CD14-positive monocyte (primary cell): Measurements from ENCODE around the gene MRPS27. TPM values are rescaled to one million over a fixed set of nuclear protein-coding genes. Genes with fewer than 3 reads are reported as not detected.

Source experiments
- DNase-seq, 3 donors: peaks; one replicate each; pipeline ENCODE4 v3.0.0-alpha.2; 2011 to 2022
- H2AFZ ChIP-seq: 2 replicates; pipeline ENCODE4 v1.6.0; 2012; ENCODE audit warnings: mild to moderate bottlenecking, low read depth, low read length, inconsistent platforms; ENCODE audit not compliant: insufficient read depth, poor library complexity, severe bottlenecking
- H3K27ac ChIP-seq, 2 donors: 1 replicate in 1 of 2; 2 replicates in 1 of 2; pipeline ENCODE4 v1.5.1; 2012 to 2013; ENCODE audit warnings: low read length in 2 of 2, control low read depth in 1 of 2, inconsistent platforms in 1 of 2, low read depth in 1 of 2, mild to moderate bottlenecking in 1 of 2
- H3K27me3 ChIP-seq, 2 donors: one replicate each; pipeline versions ENCODE4 v1.6.0 to v1.6.1; 2011 to 2013; ENCODE audit warnings: low read length in 2 of 2; ENCODE audit not compliant: control insufficient read depth in 2 of 2, insufficient read depth in 2 of 2
- H3K36me3 ChIP-seq, 2 donors: replicated peaks in 1 of 2; 1 replicate in 1 of 2; 2 replicates in 1 of 2; pipeline versions ENCODE4 v1.5.1 to v1.6.1; 2012 to 2013; ENCODE audit warnings: low read length in 2 of 2, control low read depth in 1 of 2, inconsistent platforms in 1 of 2, mild to moderate bottlenecking in 1 of 2; ENCODE audit not compliant: insufficient read depth in 2 of 2, control insufficient read depth in 1 of 2
- H3K4me1 ChIP-seq, 2 donors: 1 replicate in 1 of 2; 2 replicates in 1 of 2; pipeline versions ENCODE4 v1.5.1 to v1.6.1; 2012 to 2013; ENCODE audit warnings: low read length in 2 of 2, control low read depth in 1 of 2, inconsistent platforms in 1 of 2, mild to moderate bottlenecking in 1 of 2, moderate library complexity in 1 of 2; ENCODE audit not compliant: insufficient read depth in 2 of 2, control insufficient read depth in 1 of 2
- H3K4me2 ChIP-seq: replicated peaks from 2 replicates; pipeline ENCODE3; 2012; ENCODE audit warnings: low read length, moderate library complexity, mild to moderate bottlenecking; ENCODE audit not compliant: poor library complexity, severe bottlenecking; ENCODE audit errors: extremely low read depth
- H3K4me3 ChIP-seq, 3 experiments: fragments of 200-600 bp in 1 of 3; sonication (generic) in 1 of 3; replicated peaks in 1 of 3; 1 replicate in 2 of 3; 2 replicates in 1 of 3; pipeline ENCODE4 v1.5.1; 2011 to 2013; ENCODE audit warnings: low read length in 3 of 3, mild to moderate bottlenecking in 3 of 3, control low read depth in 2 of 3, low read depth in 2 of 3, inconsistent platforms in 1 of 3, moderate library complexity in 1 of 3
- H3K79me2 ChIP-seq: 2 replicates; pipeline ENCODE4 v1.6.0; 2012; ENCODE audit warnings: mild to moderate bottlenecking, control low read depth, inconsistent platforms, low read length, moderate library complexity; ENCODE audit not compliant: insufficient read depth
- H3K9ac ChIP-seq: 2 replicates; pipeline ENCODE4 v1.6.0; 2017; ENCODE audit warnings: low read length, mild to moderate bottlenecking; ENCODE audit not compliant: insufficient read depth, poor library complexity, severe bottlenecking
- H3K9me3 ChIP-seq, 2 donors: replicated peaks in 1 of 2; 1 replicate in 1 of 2; 2 replicates in 1 of 2; pipeline versions ENCODE4 v1.5.1 to v1.6.1; 2012 to 2013; ENCODE audit warnings: low read length in 2 of 2, control low read depth in 1 of 2; ENCODE audit not compliant: control insufficient read depth in 1 of 2, insufficient read depth in 1 of 2
- H4K20me1 ChIP-seq: 2 replicates; pipeline ENCODE4 v1.6.0; 2012; ENCODE audit warnings: mild to moderate bottlenecking, low read length, control low read depth, moderate library complexity; ENCODE audit not compliant: insufficient read depth
- H3K27ac Mint-ChIP-seq, 7 donors: one replicate each; pipeline ENCODE4 v1.8.0; 2020; ENCODE audit warnings: mild to moderate bottlenecking in 7 of 7, mixed read lengths in 7 of 7, moderate library complexity in 6 of 7, inconsistent platforms in 2 of 7
- H3K27me3 Mint-ChIP-seq, 3 donors: one replicate each; pipeline ENCODE4 v1.8.0; 2021 to 2022; ENCODE audit warnings: low read depth in 3 of 3, mild to moderate bottlenecking in 3 of 3, mixed read lengths in 3 of 3, moderate library complexity in 3 of 3, inconsistent platforms in 1 of 3
- H3K36me3 Mint-ChIP-seq, 2 donors: one replicate each; pipeline ENCODE4 v1.8.0; 2020; ENCODE audit warnings: mixed read lengths in 2 of 2, inconsistent platforms in 1 of 2, mild to moderate bottlenecking in 1 of 2
- H3K4me1 Mint-ChIP-seq: one replicate; pipeline ENCODE4 v1.8.0; 2020; ENCODE audit warnings: mild to moderate bottlenecking, mixed read lengths
- H3K4me3 Mint-ChIP-seq, 2 donors: one replicate each; pipeline ENCODE4 v1.8.0; 2020; ENCODE audit warnings: mild to moderate bottlenecking in 2 of 2, mixed read lengths in 2 of 2, moderate library complexity in 1 of 2
- H3K9me3 Mint-ChIP-seq, 7 donors: one replicate each; pipeline ENCODE4 v1.8.0; 2020 to 2022; ENCODE audit warnings: mixed read lengths in 7 of 7, mild to moderate bottlenecking in 6 of 7, moderate library complexity in 6 of 7, inconsistent platforms in 2 of 7
- CTCF ChIP-seq: fragments of 200-600 bp; IDR thresholded peaks from one replicate; pipeline ENCODE4 v1.8.0; 2022; ENCODE audit warnings: antibody characterized with exemption, mild to moderate bottlenecking
- WGBS: methylation state at CpG from one replicate; pipeline ENCODE4 v1.1.5; 2013; ENCODE audit warnings: missing lambda C conversion rate; ENCODE audit not compliant: insufficient coverage; 5-methylcytosine and 5-hydroxymethylcytosine counted together
- intact Hi-C, 2 donors: fragments of 100-400 bp; cut with micrococcal nuclease; formaldehyde crosslinking; loops; one replicate each; pipeline versions ENCODE4 v1.15.0 to v1.15.1; 2023
- polyA plus RNA-seq, 3 donors: library from polyadenylated mRNA; depleted of rRNA in 1 of 3; unstranded in 2 of 3; stranded (reverse) in 1 of 3; fragments of 300-500 nt in 2 of 3; fragments of >200 nt in 1 of 3; fragmentation: Illumina TruSeq in 2 of 3; gene quantifications; 1 replicate in 2 of 3; 2 replicates in 1 of 3; pipeline ENCODE4 v1.2.3, GENCODE V29; 2012 to 2021

The MRPS27 gene
- polyA plus RNA-seq, 3 donors = 13.3 to 19.2 (median 15.3) TPM

GRCh38 chr5:72210888-72211678 is 109.0 kb downstream of the MRPS27 start:
- Histone ChIP-seq H3K9me3 (no peaks in the 10 kb centered on the region), H3K27me3 (no peaks in the 10 kb centered on the region), H3K4me3 (no peak overlapping the region), H3K79me2 (no peaks in the 10 kb centered on the region), H3K4me1 (no peaks in the 10 kb centered on the region), H4K20me1 (no peaks in the 10 kb centered on the region), H3K36me3 (no peaks in the 10 kb centered on the region), H3K9ac (no peak overlapping the region), H2AFZ (no peak overlapping the region), H3K27ac (no peak overlapping the region), H3K4me2 (no peak overlapping the region)
- Mint-ChIP-seq H3K4me3 (no peak overlapping the region), H3K4me1 (no peaks in the 10 kb centered on the region), H3K27ac (no peak overlapping the region), H3K27me3 (peaks cover 0 to 2% (median 2%) of the 10 kb centered on the region in 3 donors), H3K36me3 (no peaks in the 10 kb centered on the region), H3K9me3 (no peaks in the 10 kb centered on the region)
- intact Hi-C loops = no loop called here
- 87% methylated on average over 3 of the region's 6 CpGs for WGBS
- DNase-seq = no peak
- TF ChIP-seq CTCF = no peak

- Histone ChIP-seq H3K4me2 (no peak overlapping the region), H4K20me1 (no peaks in the 10 kb centered on the region), H3K9ac (no peak overlapping the region), H3K79me2 (no peaks in the 10 kb centered on the region), H3K27ac (no peak overlapping the region), H3K4me1 (no peaks in the 10 kb centered on the region), H3K4me3 (no peak overlapping the region), H3K27me3 (no peaks in the 10 kb centered on the region), H3K9me3 (no peaks in the 10 kb centered on the region), H2AFZ (no peak overlapping the region), H3K36me3 (no peaks in the 10 kb centered on the region)
- H3K36me3 Mint-ChIP-seq = no peaks in the 10 kb centered on the region
- intact Hi-C loops = no loop called here
- no peak overlapping the region for H3K27ac Mint-ChIP-seq
- DNase-seq = no peak
- no peak for TF ChIP-seq CTCF
- 100% methylated on average over 7 of the region's 10 CpGs for WGBS
- no peaks in the 10 kb centered on the region for H3K4me1 Mint-ChIP-seq
- no peak overlapping the region for H3K4me3 Mint-ChIP-seq
- H3K27me3 Mint-ChIP-seq = peaks cover 0 to 5% (median 2%) of the 10 kb centered on the region in 3 donors
- no peaks in the 10 kb centered on the region for H3K9me3 Mint-ChIP-seq
Measured at GRCh38 chr5:72209147-72210115, 110.6 kb downstream of the MRPS27 start.
